HG03196 (cell line): Measurements from ENCODE around the gene MYL4.
A peak's percentile ranks its signal among the peaks of the same experiment; 100 is the strongest.
"Not testable (repeated sequence)": the region's sequence is repeated elsewhere in the genome, so short reads cannot be mapped to it uniquely, and the experiment has no call there.

Experiments used
- ATAC-seq: cut with Tn5 transposase; IDR thresholded peaks from one replicate; pipeline ENCODE4 v1.9.1; 2021; ENCODE audit not compliant: unreplicated experiment

Gene MYL4

GRCh38 chr17:47208744-47209488 lies at the start of gene MYL4:
MYL4 (plus strand) TSS chr17:47209348; CDS start chr17:47209423, 75 bp downstream.
- no peak for ATAC-seq

GRCh38 chr17:47162013-47162622 lies 47.0 kb upstream of the MYL4 start:
- ATAC-seq: no peak

- no peak for ATAC-seq
Measured at GRCh38 chr17:47164263-47164662, 44.9 kb upstream of the MYL4 start.

GRCh38 chr17:47165137-47165536 lies 44.0 kb upstream of the MYL4 start:
- no peak for ATAC-seq

GRCh38 chr17:47166854-47167253 lies 42.3 kb upstream of the MYL4 start:
- ATAC-seq: not testable (repeated sequence)

GRCh38 chr17:47168896-47169295 lies 40.3 kb upstream of the MYL4 start:
- not testable (repeated sequence) for ATAC-seq

- no peak for ATAC-seq
Measured at GRCh38 chr17:47170710-47171109, 38.4 kb upstream of the MYL4 start.

GRCh38 chr17:47172696-47173565 lies 36.2 kb upstream of the MYL4 start:
- no peak for ATAC-seq

- not testable (repeated sequence) for ATAC-seq
Measured at GRCh38 chr17:47174823-47175222, 34.3 kb upstream of the MYL4 start.

- no peak for ATAC-seq
Measured at GRCh38 chr17:47176389-47176826, 32.7 kb upstream of the MYL4 start.

GRCh38 chr17:47177261-47177660 lies 31.9 kb upstream of the MYL4 start:
- ATAC-seq: no peak

GRCh38 chr17:47179141-47179540 lies 30.0 kb upstream of the MYL4 start:
- no peak for ATAC-seq

- no peak for ATAC-seq
Measured at GRCh38 chr17:47180337-47180736, 28.8 kb upstream of the MYL4 start.

GRCh38 chr17:47180988-47181387 lies 28.2 kb upstream of the MYL4 start:
- not testable (repeated sequence) for ATAC-seq

GRCh38 chr17:47184681-47185080 lies 24.5 kb upstream of the MYL4 start:
- ATAC-seq: no peak

GRCh38 chr17:47188271-47188875 lies 20.8 kb upstream of the MYL4 start:
- ATAC-seq: no peak

GRCh38 chr17:47188876-47189731 lies 20.0 kb upstream of the MYL4 start, which contains the start of gene CDC27:
CDC27 (minus strand) TSS chr17:47189295; CDS start chr17:47189172, 123 bp downstream.
- ATAC-seq: peak; percentile 92

GRCh38 chr17:47189732-47190237 lies 19.4 kb upstream of the MYL4 start:
- no peak for ATAC-seq

GRCh38 chr17:47190243-47190642 lies 18.9 kb upstream of the MYL4 start:
- no peak for ATAC-seq

GRCh38 chr17:47190770-47191169 lies 18.4 kb upstream of the MYL4 start:
- ATAC-seq: no peak
